IPS-15b (cell line): ENCODE measurements around the gene ANAPC16.
"Not testable (repeated sequence)": the region's sequence is repeated elsewhere in the genome, so short reads cannot be mapped to it uniquely, and the experiment has no call there.

Source experiments
- H3K27me3 ChIP-seq: one replicate; pipeline ENCODE4 v1.6.1; 2013; ENCODE audit warnings: low read length; ENCODE audit not compliant: control insufficient read depth, insufficient read depth
- H3K36me3 ChIP-seq: one replicate; pipeline ENCODE4 v1.6.1; 2013; ENCODE audit warnings: low read length; ENCODE audit not compliant: control insufficient read depth, insufficient read depth
- H3K4me1 ChIP-seq: one replicate; pipeline ENCODE4 v1.6.1; 2013; ENCODE audit warnings: mild to moderate bottlenecking, low read length; ENCODE audit not compliant: control insufficient read depth, insufficient read depth
- H3K4me3 ChIP-seq: one replicate; pipeline ENCODE4 v1.5.1; 2013; ENCODE audit warnings: low read depth, low read length
- H3K9ac ChIP-seq: one replicate; pipeline ENCODE4 v1.6.1; 2013; ENCODE audit warnings: low read depth, mild to moderate bottlenecking, low read length
- H3K9me3 ChIP-seq: one replicate; pipeline ENCODE4 v1.6.1; 2013; ENCODE audit warnings: mild to moderate bottlenecking, low read length; ENCODE audit not compliant: control insufficient read depth, insufficient read depth

The ANAPC16 gene

GRCh38 chr10:72277996-72278667 lies 62.3 kb downstream of the ANAPC16 start:
- Histone ChIP-seq H3K9me3 (no peaks in the 10 kb centered on the region), H3K4me3 (no peak overlapping the region), H3K27me3 (no peaks in the 10 kb centered on the region), H3K36me3 (peaks cover 10% of the 10 kb centered on the region), H3K4me1 (peaks cover 6% of the 10 kb centered on the region), H3K9ac (no peak overlapping the region)

DNA sequence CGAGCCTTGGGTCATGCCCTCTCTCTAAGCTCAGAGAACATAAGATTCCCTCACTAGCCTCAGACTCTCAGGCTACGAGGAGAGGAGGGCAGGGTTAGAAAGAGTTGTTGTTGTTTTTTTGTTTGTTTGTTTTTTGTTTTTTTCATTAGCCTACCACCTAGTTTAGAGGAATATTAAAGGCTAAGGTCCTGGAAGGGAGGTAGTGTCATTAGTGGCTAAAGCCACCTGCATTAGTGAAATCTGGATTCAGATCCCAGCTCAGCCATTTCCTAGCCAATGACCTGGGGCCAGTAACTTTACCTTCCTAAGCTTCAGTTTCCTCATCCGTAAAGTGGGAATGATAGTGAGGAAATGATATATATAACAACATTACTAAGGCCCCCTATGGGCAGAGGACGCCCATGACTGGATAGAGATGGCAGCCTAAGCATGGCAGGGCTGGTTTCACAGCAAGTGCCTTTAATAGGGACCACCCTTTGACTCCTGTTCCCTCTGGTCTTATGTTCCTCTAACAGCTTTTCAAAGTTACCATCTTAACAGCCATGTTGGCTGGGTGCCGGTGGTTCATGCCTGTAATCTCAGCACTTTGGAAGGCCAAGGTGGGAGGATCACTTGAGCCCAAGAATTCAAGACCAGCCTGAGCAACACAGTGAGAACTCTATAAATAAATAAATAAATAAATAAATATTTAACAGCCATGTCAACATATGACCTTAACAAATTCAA lies 63.0 kb downstream of the ANAPC16 start:
- Histone ChIP-seq H3K4me3 (no peak overlapping the region), H3K9ac (no peak overlapping the region), H3K27me3 (no peaks in the 10 kb centered on the region), H3K4me1 (peaks cover 6% of the 10 kb centered on the region), H3K9me3 (no peaks in the 10 kb centered on the region), H3K36me3 (peaks cover 10% of the 10 kb centered on the region)

DNA sequence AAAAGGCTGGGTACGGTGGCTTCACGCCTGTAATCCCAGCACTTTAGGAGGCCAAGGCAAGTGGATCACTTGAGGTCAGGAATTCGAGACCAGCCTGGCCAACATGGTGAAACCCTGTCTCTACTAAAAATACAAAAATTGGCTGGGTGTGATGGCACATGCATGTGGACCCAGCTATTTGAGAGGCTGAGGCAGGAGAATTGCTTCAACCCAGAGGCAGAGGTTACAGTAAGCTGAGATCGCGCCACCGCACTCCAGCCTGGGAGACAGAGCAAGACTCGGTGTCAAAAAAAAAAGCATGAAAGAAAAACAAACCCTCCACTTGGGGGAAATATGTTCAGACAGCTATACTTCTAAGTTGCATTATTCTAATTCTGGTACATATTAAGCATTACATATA lies 63.8 kb downstream of the ANAPC16 start:
- not testable (repeated sequence) for H3K9me3 ChIP-seq, H3K27me3 ChIP-seq, H3K4me1 ChIP-seq, H3K4me3 ChIP-seq, H3K9ac ChIP-seq, H3K36me3 ChIP-seq

GRCh38 chr10:72283131-72283530 lies 67.3 kb downstream of the ANAPC16 start:
- Histone ChIP-seq H3K9ac (no peak overlapping the region), H3K9me3 (no peaks in the 10 kb centered on the region), H3K4me1 (no peaks in the 10 kb centered on the region), H3K4me3 (no peak overlapping the region), H3K36me3 (no peaks in the 10 kb centered on the region), H3K27me3 (no peaks in the 10 kb centered on the region)
